Common myeloid progenitor, CD34-positive (primary cell): ENCODE measurements around the gene CACNA1E.
A peak's percentile ranks its signal among the peaks of the same experiment; 100 is the strongest.

Source experiments
- CTCF ChIA-PET: fragments of 350-600 bp; sonication (Branson Sonifier 250); formaldehyde crosslinking; loops from one replicate; lab custom pipeline; 2021; ENCODE audit warnings: antibody characterized with exemption; lab: Charles Lee
- POLR2A ChIA-PET: fragments of 350-600 bp; sonication (Branson Sonifier 250); formaldehyde crosslinking; loops from one replicate; lab custom pipeline; 2021; ENCODE audit warnings: antibody characterized with exemption; lab: Charles Lee
- DNase-seq, 3 donors: peaks; one replicate each; pipeline versions ENCODE4 v3.0.0 to v3.0.0-alpha.2; 2013
- H3K27ac ChIP-seq, 2 experiments: 1 replicate in 1 of 2; 2 replicates in 1 of 2; pipeline ENCODE4 v1.7.0; 2013; ENCODE audit warnings: inconsistent platforms in 2 of 2, low read length in 2 of 2, mild to moderate bottlenecking in 2 of 2, low read depth in 1 of 2, moderate library complexity in 1 of 2; ENCODE audit not compliant: severe bottlenecking in 2 of 2, insufficient read depth in 1 of 2, poor library complexity in 1 of 2
- H3K27me3 ChIP-seq, 5 experiments: replicated peaks in 2 of 5; 1 replicate in 3 of 5; 2 replicates in 2 of 5; pipeline versions ENCODE4 v1.6.1 to v1.7.0; 2013; ENCODE audit warnings: low read length in 4 of 5, mild to moderate bottlenecking in 2 of 5, moderate library complexity in 2 of 5, inconsistent platforms in 1 of 5; ENCODE audit not compliant: insufficient read depth in 5 of 5, control insufficient read depth in 4 of 5
- H3K36me3 ChIP-seq, 4 experiments: 1 replicate in 2 of 4; 2 replicates in 2 of 4; pipeline versions ENCODE4 v1.6.1 to v1.7.0; 2013; ENCODE audit warnings: low read length in 3 of 4, control low read depth in 1 of 4, mild to moderate bottlenecking in 1 of 4; ENCODE audit not compliant: control insufficient read depth in 4 of 4, insufficient read depth in 4 of 4
- H3K4me1 ChIP-seq, 4 experiments: 1 replicate in 3 of 4; 2 replicates in 1 of 4; pipeline versions ENCODE4 v1.6.1 to v1.7.1; 2013; ENCODE audit warnings: low read length in 3 of 4, mild to moderate bottlenecking in 3 of 4, control low read depth in 1 of 4, inconsistent platforms in 1 of 4, moderate library complexity in 1 of 4; ENCODE audit not compliant: control insufficient read depth in 4 of 4, insufficient read depth in 4 of 4; ENCODE audit errors: control extremely low read depth in 1 of 4
- H3K4me3 ChIP-seq, 7 experiments: 1 replicate in 4 of 7; 2 replicates in 3 of 7; pipeline versions ENCODE4 v1.5.1 to v1.7.0; 2013; ENCODE audit warnings: mild to moderate bottlenecking in 7 of 7, low read length in 6 of 7, moderate library complexity in 6 of 7, inconsistent platforms in 2 of 7, low read depth in 2 of 7, control low read depth in 1 of 7; ENCODE audit not compliant: insufficient read depth in 4 of 7, control insufficient read depth in 1 of 7; ENCODE audit errors: extremely low read depth in 1 of 7
- H3K9me3 ChIP-seq, 5 experiments: 1 replicate in 4 of 5; 2 replicates in 1 of 5; pipeline versions ENCODE4 v1.6.1 to v1.7.1; 2013; ENCODE audit warnings: low read length in 4 of 5, mild to moderate bottlenecking in 2 of 5, inconsistent platforms in 1 of 5, low read depth in 1 of 5, moderate library complexity in 1 of 5; ENCODE audit not compliant: control insufficient read depth in 4 of 5, insufficient read depth in 2 of 5; ENCODE audit errors: control extremely low read depth in 1 of 5
- WGBS: methylation state at CpG from one replicate; pipeline ENCODE4 v1.1.5; 2013; ENCODE audit not compliant: insufficient coverage; 5-methylcytosine and 5-hydroxymethylcytosine counted together

Gene CACNA1E

DNA sequence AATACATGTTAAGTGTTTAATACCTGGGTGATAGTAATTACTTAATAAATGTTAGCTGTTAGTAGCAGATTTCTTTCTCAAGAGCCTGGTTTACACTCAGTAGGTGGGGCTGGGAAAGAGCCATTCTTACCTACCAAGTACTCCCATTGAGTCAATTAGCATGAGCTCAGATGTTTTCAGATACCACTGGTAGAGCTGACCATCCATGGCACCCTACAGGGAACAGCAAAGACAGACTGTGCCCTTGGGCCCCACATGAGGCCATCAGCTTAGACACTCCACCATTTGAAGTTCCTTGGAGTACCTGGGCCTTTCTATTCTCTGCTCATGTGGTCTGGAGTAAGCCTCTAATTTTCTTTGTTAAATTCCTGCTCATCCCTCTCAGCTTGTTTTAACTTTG, 179.3 kb downstream of the CACNA1E start:
- H3K9me3 ChIP-seq, result no peaks in the 10 kb centered on the region
- peaks cover 0 to 2% (median 0%) of the 10 kb centered on the region in 5 experiments for H3K27me3 ChIP-seq
- no peaks in the 10 kb centered on the region for H3K4me1 ChIP-seq
- no peak for DNase-seq
- POLR2A ChIA-PET, result no interaction called here
- CTCF ChIA-PET, result no interaction called here
- no peak overlapping the region for H3K4me3 ChIP-seq
- no peak overlapping the region for H3K27ac ChIP-seq
- H3K36me3 ChIP-seq, result no peaks in the 10 kb centered on the region

DNA sequence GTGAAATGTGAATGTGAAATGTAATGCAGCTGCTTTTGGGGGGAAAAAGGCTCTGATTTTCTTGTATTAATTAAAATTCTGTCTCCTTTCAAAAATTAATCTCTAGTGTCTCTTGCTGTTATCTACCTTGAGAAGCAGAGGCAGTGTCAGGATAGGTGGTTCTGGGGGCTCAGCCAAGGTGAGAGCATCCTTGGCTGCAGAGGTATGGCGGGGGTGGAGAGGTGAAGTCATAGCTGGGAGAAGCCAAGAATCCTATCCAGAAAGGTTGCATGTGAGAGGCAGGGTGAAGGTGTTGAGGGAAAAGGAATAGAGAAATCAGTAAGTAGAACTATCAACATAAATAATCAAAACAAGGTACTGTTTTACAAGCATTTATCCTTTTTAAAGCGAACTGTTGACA, 181.2 kb downstream of the CACNA1E start:
- Histone ChIP-seq H3K27ac (no peak overlapping the region), H3K4me3 (no peak overlapping the region), H3K9me3 (no peaks in the 10 kb centered on the region), H3K36me3 (no peaks in the 10 kb centered on the region), H3K4me1 (no peaks in the 10 kb centered on the region), H3K27me3 (peaks cover 0 to 2% (median 0%) of the 10 kb centered on the region in 5 experiments)
- WGBS, result no CpG with 5 or more reads among the region's 2 CpGs
- POLR2A ChIA-PET, result no interaction called here
- CTCF ChIA-PET, result no interaction called here
- no peak for DNase-seq

DNA sequence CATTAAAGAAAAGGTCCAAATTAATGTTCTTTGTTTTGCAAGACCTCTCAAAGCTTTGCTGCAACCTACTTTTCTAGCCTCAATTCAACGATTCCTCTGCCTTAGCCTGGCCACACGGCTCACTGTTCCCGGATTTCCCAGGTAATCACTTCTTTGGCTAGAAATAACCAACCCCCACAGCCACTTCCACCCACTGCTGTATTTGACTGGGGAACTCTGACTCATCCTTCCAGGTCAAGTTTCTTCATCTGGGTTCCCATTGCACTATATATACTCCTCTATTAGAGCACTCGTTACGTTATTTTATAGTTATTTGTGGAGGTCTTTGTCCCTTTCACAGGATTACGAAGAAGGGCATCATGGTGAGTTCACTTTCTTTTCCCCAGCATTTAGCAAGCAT, 185.9 kb downstream of the CACNA1E start:
- Histone ChIP-seq H3K9me3 (no peaks in the 10 kb centered on the region), H3K27ac (no peak overlapping the region), H3K27me3 (peaks cover 0 to 2% (median 0%) of the 10 kb centered on the region in 5 experiments), H3K4me3 (no peak overlapping the region), H3K4me1 (no peaks in the 10 kb centered on the region), H3K36me3 (no peaks in the 10 kb centered on the region)
- 71% methylated on average over 3 of the region's 6 CpGs for WGBS
- ChIA-PET POLR2A (no interaction called here), CTCF (no interaction called here)
- no peak for DNase-seq

DNA sequence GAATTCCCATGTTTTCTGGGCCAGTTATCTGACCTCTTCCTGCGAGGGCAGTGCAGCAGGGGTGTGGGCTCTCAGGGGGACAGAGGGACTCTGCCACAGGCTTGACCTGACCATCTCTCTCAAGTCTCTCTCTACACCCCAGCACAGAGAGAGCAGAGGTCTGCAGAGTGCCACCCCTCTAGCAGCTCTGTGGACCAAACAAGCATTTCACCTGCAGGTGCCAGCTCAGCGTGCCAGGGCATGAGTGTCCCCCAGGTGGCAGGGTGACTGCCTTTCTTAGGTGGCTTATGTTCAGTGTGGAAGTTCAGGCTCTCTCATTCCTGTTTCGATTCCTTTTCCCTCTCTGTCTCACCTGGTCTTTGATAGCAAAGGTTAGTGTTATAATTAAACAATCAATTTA, 191.3 kb downstream of the CACNA1E start:
- Histone ChIP-seq H3K27ac (no peak overlapping the region), H3K36me3 (no peaks in the 10 kb centered on the region), H3K27me3 (peaks cover 0 to 6% (median 0%) of the 10 kb centered on the region in 5 experiments), H3K4me3 (no peak overlapping the region), H3K9me3 (no peaks in the 10 kb centered on the region), H3K4me1 (no peaks in the 10 kb centered on the region)
- ChIA-PET POLR2A (no interaction called here), CTCF (no interaction called here)
- 94% methylated on average over 2 of the region's 3 CpGs for WGBS
- DNase-seq, result no peak

DNA sequence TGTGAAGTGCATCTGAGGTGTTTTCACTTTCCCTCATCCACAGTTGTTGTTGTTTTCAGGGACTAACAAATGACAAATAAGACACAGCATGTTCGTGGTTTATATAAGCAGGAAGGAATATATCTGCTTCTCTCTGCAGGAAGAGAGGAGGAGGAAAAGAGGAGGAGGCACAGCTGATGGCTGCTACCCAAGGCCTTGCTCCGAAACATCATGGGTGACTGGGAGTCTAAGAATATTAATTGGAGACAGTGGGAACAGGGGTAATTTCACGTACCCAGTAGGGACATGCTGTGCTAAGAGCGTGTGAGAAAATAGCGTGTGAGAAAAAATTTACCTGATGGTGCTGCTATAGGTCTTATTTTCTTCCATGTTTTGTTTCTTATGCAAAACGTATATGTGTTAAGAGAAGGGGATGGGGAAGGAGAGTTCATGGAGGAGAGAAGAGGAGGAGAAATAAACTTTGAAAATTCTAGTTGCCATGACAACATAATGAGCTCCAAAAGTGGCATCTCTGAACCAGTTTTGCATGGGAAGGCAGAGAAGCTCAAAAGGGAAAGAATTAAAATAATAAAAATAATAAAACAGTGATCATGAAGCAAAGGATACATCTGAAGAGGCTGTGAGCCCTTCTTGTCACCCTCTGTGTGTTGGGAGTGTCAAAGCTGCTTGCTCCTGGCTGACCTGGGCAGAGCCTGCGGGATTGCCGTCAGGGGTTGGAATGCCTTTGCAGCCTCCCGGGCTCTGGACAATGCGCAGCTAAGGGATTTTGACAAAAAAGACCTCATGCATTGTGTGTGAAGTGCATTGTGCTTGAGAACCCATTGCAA, 192.0 kb downstream of the CACNA1E start:
- Histone ChIP-seq H3K27ac (no peak overlapping the region), H3K9me3 (no peaks in the 10 kb centered on the region), H3K27me3 (peaks cover 0 to 6% (median 0%) of the 10 kb centered on the region in 5 experiments), H3K4me3 (no peak overlapping the region), H3K36me3 (no peaks in the 10 kb centered on the region), H3K4me1 (no peaks in the 10 kb centered on the region)
- ChIA-PET CTCF (no interaction called here), POLR2A (no interaction called here)
- 57% methylated on average over 7 of the region's 10 CpGs for WGBS
- DNase-seq, result no peak

DNA sequence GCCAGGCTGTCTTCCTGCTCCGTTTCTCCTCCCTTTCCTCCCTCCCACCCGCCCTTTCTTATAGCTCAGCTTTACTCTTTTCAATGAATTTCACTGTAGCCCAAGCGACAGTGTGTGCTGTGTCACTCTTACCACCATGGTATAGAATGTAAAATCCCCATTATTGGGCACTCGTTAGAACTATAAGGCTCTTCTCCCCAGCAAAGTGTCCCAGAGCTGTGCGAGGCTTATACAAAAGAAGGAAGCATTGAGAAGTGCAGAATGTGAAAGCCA, 192.5 kb downstream of the CACNA1E start:
- no peak for DNase-seq
- ChIA-PET CTCF (no interaction called here), POLR2A (no interaction called here)
- Histone ChIP-seq H3K27ac (no peak overlapping the region), H3K36me3 (no peaks in the 10 kb centered on the region), H3K4me3 (no peak overlapping the region), H3K4me1 (no peaks in the 10 kb centered on the region), H3K9me3 (no peaks in the 10 kb centered on the region), H3K27me3 (peaks cover 0 to 6% (median 0%) of the 10 kb centered on the region in 5 experiments)
- WGBS, result no CpG with 5 or more reads among the region's 5 CpGs

DNA sequence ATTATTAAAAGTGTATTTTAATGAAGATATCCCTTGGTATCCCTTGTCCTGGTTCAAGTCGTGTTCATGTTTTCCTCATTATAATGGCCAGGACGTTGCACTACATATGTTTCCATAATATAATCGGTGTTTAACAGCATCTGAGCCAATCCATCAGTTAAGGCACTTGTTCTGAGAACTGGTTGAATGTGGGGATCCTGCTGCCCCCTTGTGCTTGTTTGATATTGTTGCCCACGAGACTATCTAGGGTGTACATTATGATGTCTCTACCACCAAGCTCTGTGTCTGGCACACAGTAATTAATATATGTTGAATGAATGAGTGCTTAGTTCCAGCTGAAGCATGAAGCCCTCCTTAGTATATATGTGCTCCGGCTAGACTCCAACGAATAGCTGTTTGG, 193.0 kb downstream of the CACNA1E start:
- H3K4me3 ChIP-seq, result no peak overlapping the region
- WGBS, result 8% methylated on average over 2 of the region's 6 CpGs
- H3K4me1 ChIP-seq, result no peaks in the 10 kb centered on the region
- H3K27me3 ChIP-seq, result peaks cover 0 to 6% (median 0%) of the 10 kb centered on the region in 5 experiments
- ChIA-PET CTCF (no interaction called here), POLR2A (no interaction called here)
- no peak overlapping the region for H3K27ac ChIP-seq
- H3K36me3 ChIP-seq, result no peaks in the 10 kb centered on the region
- DNase-seq, result peak; percentile 3 to 30 (median 12)
- H3K9me3 ChIP-seq, result no peaks in the 10 kb centered on the region
